GM19455 (cell line): ENCODE measurements around the gene PHLDA1.

Experiments used
- ATAC-seq: cut with Tn5 transposase; IDR thresholded peaks from one replicate; pipeline ENCODE4 v1.9.1; 2021; ENCODE audit not compliant: unreplicated experiment

PHLDA1 gene

DNA sequence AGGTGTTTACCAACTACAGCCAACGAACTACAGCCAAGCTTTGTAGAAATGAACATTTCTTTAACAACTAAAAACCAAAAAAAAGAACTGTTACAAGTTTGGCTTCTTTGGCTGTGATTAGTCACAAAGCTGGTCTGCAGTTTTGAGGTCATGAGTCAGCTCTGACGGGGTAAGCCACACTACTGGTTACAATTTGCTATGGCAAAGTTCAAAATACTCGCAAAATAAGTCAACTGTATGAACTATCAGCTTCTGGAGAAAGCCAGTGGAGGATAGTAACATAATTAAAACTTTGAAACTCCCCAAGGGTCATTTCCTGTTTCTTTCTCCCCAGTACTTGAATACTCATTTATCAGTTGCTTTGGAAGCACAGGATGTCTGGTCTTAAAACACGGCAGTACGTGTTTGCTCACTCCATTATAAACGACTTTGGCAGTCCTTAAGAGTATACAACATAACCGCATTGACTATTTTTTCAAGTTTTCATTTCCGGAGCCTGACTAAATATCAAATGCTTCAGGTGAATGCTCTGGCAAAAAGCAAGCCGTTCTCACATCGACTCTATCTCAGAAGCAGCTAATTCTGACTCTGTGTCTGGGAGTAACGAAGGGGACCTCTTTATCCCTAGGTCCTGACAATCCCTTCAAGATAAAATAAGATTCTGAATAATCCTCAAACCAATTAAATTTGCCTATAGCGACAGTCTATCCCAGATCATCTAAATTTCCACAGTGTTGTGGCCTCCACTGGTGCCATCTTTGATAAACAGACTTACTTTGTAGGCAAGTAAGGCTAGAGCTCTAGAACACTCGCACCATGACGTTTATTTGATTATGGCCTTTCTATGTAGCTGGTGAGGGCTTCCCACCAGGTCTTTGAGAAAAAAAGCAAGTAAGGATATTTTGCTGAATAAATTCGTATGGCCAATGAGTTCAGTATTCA is 10.6 kb downstream of the PHLDA1 start:
- ATAC-seq: peak; percentile 65

DNA sequence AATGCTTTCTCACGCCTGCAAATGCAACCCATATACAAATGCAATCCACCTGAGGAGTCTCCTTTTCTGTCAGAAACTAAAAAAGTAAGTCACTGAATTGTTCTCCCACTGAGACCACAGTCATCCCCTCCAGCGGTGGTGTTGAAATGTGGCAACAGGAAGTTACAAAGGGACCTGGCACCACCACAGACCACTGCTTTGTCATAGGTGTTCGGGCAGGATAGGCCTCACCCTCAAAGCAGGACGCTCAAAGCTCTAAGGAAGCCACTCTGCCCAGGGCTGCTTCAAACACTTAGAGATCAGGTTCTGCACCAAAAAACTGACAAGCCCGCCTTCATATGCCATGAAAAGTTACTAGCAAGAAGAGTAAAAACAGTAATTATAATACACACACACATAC is 11.3 kb downstream of the PHLDA1 start:
- ATAC-seq: peak; percentile 62

DNA sequence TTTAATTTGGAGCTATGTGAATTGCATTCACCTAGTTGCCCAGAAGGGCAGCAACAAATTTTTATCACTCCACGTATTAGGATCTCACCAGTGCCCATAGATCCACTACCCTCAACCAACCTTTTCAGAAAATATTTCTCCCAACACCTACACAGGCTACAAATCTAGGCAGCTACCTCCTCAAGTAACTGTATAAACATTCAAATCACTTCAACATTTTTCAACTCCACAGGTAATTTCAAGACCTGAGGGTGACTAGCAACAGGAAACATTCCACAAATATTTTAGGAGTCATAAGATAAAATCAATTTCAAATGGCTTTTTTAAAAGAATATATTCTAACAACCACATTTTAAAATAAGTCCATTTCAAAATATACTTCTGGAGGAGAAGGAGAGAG is 12.9 kb downstream of the PHLDA1 start:
- no peak for ATAC-seq

DNA sequence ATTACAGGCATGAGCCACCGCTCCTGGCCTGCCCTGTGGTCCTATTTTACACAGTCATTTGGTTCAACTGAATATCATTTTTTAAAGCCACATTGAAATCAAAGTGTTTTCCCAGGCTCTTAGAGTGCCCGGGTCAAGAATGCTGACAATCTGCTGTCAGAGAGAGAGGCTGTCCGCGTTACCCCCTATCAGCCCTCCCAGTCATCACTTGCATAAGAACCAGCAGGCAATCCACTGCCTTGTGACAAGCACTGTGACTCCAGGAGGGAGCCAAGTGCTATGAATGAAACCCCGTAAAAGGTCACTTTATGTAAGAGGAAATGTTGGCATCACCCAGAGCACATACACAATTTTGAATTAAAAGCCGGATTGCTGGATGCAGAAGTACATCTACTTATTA is 13.5 kb downstream of the PHLDA1 start:
- no peak for ATAC-seq

DNA sequence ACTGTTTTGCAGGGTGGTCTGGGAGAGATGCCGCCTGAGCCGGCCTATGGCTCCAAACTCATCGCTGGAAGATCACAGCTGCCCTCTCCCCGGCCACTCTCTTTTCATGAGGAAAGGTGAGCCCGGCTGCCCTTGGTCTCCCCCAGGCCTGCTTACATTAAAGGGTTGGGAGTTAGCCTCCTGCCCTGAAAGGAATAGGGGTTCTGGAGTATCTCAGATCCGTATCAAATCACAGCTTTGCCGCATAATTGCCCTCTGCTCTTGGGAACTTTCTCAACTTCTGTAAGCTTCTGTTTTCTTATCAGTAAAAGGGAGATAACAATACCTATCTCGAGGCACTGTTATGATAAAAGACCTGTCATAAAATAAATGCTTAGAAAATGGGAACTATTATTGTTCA is 17.6 kb downstream of the PHLDA1 start:
- ATAC-seq: no peak

DNA sequence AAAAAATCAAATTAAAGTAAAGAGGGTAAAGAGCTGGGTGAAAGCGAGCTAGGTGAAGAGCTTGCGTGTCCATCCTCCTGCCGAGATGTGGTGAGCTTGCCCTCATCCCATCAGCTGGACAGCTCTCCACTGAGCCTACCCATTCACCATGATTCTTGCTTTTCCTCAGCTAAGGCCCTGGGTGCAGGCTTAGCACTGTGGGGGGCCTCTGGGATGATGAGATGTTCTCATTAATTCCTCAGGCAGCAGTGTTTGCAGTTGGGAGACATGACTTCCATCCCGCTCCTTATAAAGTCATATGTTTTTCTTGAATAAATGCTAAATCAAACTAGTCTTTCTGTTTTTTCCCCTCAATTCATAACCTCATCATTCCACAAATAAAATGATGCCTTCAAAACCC is 18.0 kb downstream of the PHLDA1 start:
- ATAC-seq: no peak

DNA sequence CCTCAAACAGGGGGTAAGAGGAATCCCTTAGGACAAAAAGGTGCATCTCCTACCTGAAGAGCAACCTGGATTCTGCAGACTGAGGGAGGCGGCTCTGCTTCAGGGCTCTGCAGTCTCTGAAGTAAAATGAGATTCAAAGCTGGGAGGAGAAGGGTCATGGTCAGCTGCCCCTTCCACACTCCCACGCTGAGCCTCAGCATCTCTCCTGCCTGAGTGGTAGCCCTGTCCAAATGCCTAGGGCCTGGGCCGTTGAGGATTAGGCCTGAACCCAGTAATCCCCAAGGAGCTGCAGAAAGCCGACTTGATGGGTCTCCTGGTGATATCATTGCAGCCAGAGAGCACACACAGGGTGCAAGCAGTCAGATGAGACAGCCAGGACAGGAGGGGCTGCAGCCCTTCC is 18.9 kb downstream of the PHLDA1 start:
- no peak for ATAC-seq

DNA sequence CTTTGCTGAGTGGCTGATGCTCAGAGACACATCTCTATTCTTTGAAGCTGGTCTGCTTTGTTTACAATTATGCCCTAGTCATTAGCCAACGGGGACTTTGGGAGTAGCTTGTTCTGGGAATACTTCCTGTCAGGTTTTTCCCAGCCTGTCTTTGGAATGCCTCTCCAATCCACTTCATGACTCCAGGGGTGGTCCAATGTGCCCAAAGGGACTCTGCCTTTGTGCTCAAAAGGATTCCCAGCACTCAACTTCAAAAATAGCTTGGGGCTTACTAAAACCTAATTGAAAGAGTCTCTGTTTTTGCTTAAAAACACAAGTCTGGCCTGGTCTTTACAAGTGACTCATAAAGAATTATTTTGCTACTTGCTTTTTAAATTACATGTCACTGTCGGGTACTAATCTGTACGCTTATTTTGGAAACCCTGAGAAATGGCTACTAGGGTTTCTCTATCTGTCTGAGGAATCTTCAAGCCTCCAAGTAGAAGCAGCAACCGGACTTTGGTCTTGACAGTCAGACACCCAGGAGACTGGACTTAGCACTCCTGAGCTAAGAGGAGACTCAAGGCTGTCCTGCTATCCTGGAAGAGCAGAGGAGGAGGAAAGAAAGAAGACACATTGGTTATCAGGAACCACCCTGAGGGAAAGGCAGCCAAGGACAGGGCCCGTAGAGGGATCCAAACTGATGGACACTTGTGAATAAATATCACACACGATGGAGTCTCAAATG is 20.7 kb downstream of the PHLDA1 start:
- no peak for ATAC-seq

DNA sequence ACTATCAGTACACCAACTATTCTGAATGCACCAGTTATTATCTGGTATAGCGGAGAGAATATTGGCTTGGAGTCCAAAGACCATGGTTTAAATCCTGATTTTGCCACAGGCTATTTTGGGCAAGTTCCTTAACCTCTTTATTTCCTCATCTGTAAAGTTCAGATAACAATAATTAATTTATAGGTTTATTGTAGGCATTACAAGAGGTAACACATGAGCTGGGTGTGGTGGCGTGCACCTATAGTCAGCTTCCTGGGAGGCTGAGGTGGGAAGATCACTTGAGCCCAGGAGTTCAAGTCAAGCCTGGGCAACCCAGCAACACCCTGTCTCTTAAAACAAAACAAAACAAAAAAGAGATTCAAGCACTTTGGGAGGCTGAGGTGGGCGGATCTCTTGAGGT is 23.1 kb downstream of the PHLDA1 start:
- no peak for ATAC-seq

DNA sequence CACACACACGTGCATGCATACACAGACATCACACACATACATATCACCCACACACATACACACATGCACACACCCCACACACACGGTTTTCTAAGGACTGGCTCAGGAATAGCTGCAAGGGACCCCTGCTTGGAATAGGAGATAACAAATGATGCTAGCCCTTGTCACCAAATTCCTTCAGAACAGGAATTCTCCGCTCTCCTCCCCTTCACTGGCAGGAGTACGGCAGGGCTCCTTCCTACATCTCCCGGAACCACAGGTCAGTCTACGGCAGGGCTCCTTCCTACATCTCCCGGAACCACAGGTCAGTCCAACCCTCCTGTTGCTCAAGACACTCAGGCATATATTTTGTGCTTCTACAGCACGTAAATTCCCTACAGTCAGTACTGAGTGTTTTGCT is 23.9 kb downstream of the PHLDA1 start:
- ATAC-seq: no peak

DNA sequence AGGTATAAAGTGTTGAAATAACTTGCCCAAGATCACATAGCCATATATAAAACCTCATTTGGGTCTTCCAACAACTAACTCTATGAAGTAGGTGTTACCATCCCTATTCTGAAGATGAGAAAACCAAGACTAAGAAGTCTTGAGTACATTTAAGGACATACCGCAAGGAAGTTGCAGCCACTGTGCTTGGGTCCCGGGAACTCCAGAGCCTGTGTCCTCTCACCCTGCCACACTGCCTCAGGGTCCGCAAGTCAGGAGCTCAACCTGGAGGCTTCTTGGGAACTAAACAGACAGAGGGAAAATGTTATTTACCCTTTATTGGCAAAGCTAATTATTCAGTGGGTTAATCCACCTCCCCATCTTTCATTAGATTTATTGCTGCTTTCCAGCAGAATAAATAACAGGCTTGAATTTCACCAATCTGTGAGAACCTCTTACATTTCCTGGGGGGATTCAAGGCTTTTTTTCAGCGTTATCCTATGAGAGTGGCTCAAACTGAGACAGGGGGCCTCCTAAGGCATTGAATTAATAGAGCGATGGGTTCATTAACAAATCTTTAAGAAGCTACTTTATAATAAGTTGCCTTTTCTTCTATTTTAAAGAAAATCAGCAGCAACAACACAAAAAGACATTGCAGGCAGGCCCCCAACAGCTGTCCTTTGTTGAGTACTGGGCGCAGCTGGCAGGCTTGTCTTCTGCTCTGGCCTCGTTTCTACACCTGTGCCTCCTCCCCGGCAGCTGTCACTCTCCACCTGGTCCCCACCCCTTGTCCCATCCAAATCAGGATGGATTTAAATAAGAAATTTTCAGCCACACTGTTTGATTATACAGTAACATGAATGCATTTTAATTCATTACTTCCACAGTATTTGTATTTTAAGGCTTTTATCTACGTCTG is 25.3 kb downstream of the PHLDA1 start:
- ATAC-seq: no peak

DNA sequence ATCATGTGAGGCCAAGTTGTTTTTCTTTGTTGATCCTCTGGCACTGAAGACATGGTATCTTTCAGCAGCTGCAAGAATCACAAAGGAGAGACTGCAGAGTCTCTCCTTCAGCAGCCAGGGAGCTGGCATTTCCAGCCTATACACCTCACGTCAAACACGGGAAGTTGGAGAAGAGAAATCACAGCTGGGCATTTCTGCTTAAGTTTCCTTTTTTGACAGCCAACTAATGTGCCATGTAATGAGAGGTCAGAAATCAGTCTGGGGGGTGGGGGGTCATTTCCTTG is 28.3 kb downstream of the PHLDA1 start:
- ATAC-seq: no peak

DNA sequence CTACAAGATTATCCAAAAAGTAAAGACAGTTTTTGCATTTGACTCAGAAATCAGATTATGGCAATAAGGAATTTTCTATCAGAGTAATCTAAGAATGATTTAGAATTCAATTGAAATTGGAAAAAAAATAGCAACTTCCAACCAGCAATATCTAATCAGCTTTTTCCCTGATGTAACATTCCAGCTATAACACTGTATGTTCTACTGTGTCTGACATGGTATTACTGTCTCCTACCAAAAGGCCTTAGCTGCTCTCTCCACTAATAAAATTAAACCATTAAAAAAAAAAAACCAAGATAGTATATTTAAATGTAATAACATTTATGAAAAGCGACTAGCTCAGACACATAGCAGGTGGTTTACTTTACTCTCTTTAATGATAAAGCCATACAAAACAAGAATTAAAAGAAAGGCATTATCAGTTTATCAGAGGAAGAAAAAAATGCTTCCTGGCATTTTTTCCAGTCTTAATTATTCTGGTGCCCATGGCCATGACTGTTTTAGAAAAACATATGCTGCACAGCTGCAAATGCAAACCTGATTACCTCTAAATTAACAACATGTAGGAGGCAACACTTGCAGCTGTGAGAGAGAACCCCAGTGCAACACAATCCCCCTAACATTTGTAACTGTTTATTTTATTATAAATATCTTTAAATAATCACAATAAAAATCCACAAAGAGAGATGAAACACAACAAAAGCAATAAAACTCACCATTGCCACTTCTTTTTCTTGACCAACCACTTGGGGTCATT is 28.8 kb downstream of the PHLDA1 start:
- ATAC-seq: no peak

DNA sequence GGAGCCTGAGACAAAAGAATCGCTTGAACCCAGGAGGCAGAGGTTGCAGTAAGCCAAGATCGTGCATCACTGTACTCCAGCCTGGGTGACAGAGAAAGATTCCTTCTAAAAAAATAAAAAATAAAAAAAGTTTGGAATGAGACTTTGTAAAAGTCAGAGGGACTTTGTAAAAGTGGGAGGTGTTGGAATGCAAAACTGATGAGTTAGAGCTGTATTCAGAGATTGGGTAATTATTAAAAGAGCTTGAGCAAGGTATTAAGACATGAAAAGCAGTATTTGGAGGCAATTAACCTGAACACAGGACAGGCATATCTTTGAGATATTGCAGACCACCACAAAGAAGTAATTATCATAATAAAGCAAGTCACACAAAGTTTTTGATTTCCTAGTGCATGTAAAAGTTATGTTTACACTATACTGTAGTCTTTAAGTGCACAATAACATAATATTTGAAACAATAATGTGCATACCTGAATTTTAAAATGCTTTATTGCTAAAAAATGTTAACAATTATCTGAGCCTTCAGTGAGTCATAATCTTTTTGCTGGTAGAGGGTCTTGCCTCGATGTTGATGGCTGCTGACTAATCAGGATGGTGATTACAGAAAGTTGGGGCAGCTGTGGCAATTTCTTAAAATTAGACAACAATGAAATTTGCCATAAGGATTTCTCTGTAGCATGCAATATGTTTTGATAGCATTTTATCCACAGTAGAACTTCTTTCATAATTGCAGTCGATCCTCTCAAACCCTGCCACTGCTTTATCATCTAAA is 33.1 kb downstream of the PHLDA1 start:
- ATAC-seq: no peak

DNA sequence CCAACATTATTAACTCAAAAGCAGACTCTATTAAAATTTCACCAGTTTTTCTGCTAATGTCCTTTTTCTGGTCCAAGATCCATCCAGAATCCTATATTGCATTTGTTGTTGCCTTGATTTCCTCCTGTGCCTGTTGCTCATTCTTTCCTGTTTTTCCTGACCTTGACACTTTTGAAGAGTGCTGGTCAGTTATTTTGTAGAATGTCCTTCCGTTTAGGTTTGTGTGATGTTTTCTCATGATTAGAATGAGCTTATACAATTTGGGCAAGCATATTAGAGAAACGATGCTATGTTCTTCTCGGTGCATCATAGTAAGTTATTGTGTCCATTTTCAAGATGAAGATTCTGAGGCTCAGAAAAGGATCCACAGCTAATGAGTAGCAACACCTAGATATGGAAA is 33.9 kb downstream of the PHLDA1 start:
- ATAC-seq: no peak

DNA sequence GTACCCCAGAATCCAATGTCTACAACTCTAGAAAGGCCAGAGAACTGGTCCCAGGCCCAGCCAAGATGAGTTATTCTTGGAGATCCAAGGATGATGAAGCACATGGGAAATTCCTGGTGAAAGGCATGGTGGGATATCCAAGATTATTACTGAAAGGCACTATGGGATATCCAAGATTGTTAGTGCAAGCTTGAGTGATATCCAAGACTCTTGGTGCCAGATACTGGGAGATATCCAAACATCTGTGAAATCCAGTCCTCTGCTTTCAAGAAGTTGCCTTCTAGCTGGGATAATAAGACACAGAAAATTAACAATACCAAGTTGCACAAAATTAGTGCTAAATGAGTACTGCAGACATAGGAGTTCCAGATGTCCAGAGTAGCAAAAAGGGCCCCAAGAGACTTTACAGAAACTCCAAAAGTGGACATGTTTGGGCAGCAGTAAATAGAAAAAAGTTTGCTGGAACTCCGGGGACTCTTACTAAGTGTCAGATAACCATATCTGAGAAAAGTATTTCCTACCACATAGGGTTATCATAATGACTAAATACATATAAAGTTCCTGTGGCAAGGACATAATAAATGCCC is 34.6 kb downstream of the PHLDA1 start:
- no peak for ATAC-seq

DNA sequence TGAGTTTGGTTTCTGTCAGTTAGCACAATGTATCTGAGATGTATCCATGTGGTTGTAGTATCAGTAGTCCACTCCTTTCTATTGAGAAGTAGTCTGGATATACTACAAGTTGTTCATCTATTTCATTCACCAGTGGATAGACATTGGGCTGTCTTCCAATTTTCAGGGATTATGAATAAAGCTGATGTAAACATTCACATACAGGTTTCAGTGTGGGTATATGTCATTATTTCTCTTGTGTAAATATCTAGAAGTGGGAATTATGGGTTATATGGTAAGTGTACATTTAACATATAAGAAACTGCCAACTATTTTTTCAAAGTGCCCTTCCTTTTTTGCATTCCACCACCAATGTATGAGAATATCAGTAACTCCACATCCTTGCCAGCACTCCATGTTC is 35.9 kb downstream of the PHLDA1 start:
- ATAC-seq: no peak

DNA sequence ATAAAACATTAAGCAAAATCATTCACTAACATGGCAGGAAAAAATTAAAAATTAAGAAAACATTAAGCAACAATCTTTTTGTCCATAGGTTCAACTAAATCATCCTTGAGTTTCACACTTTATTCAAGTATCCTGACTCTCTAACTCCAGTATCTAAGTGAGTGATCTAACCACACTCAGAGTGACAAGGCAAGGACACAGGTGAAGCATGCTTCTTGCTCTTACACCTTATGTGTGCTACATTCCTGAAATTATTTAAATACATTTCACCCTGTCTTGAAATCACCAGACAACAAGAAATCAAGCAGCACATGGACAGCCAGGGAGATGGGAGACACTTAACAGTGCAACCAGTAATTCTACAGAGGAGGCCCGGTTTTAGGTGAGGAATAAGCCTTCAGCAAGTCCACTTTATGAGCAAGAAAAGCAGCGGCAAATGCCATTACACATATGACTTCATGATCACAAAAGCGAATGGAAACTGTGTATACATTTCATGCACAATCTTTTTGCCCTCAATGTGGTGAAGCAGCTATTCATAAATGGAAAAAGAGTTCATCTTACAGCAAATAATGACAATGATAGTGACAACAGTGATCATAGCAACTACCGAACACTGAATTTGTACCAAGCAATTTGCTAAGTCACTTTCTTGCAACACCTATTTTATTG is 37.4 kb downstream of the PHLDA1 start:
- no peak for ATAC-seq

DNA sequence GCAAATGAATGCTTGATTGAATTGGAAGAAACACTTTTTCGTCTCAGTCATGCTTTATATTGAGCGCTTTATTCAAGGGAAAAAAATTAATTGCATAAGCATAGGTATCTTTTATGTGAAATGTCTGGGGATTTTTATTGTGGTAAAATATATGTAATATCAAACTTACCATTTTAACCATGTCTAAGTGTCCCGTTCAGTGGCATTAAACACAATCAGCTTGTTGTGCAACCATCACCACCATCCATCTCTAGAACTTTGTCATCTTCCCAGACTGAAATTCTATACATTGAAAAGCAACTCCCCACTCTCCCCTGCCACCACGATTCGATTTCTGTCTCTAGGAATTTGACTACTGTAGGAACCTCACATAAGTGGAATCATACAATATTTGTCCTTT is 39.8 kb downstream of the PHLDA1 start:
- ATAC-seq: no peak
